GM18858 (cell line): Measurements from ENCODE around the gene PVALEF.
"Not testable (repeated sequence)": the region's sequence is repeated elsewhere in the genome, so short reads cannot be mapped to it uniquely, and the experiment has no call there.

Experiments used
- ATAC-seq: cut with Tn5 transposase; IDR thresholded peaks from one replicate; pipeline ENCODE4 v1.9.1; 2021; ENCODE audit not compliant: unreplicated experiment

PVALEF gene

GRCh38 chr17:81143200-81143527 lies 22.1 kb upstream of the PVALEF start:
- ATAC-seq = no peak

GRCh38 chr17:81143717-81144422 lies 21.4 kb upstream of the PVALEF start:
- no peak for ATAC-seq

GRCh38 chr17:81144423-81144781 lies 20.9 kb upstream of the PVALEF start:
- ATAC-seq = no peak

DNA sequence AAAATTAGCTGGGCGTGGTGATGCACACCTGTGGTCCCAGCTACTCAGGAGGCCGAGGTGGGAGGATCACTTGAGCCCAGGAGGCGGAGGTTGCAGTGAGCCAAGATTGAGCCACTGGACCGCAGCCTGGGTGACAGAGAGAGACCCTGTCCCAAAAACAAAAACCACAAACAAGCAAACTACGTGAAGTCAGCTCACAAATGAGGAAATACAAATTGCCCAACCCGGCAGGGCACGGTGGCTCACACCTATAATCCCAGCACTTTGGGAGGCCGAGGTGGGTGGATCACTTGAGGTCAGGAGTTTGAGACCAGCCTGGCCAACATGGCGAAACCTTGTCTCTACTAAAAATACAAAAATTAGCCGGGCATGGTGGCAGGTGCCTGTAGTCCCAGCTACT lies 19.1 kb upstream of the PVALEF start:
- ATAC-seq = not testable (repeated sequence)

DNA sequence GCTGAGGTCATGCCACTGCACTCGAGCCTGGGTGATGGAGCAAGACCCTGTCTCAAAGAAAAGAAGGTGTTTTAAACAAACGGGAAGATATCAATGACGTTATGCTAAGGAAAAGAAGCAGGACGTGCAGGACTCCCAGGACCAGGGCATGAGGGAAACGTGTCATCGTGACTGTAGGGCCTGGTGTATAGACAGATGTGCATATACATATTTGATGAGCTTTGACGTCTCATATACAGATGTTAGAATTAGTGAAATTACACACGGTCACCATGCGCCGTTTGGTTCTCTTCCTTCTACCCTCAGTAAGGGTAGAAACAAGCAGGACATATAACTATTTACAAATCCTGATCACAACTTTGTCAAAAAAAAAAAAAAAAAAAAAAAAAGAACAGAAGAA lies 17.6 kb upstream of the PVALEF start:
- ATAC-seq = no peak

DNA sequence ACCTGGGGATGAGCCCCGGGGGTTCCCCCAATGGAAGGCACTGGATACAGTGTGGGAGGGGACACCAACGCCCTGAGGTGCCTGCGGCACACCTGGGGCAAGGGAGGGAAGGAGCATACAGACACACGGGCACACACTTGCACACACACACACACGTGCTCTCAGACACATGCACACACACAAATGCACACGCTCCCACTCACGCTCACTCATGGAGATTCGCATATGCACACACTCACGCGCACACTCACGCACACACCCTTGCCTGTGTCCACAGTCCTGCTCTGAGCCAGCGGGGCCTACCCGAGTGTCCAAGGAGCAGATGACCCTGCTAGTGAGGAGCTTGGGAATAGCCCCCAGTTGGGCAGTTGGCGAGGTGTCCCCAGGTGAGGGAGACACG lies 16.7 kb upstream of the PVALEF start:
- no peak for ATAC-seq

- no peak for ATAC-seq
These were observed 16.2 kb upstream of the PVALEF start for GRCh38 chr17:81148986-81149533.

GRCh38 chr17:81150377-81151077 lies 14.8 kb upstream of the PVALEF start:
- ATAC-seq = no peak

DNA sequence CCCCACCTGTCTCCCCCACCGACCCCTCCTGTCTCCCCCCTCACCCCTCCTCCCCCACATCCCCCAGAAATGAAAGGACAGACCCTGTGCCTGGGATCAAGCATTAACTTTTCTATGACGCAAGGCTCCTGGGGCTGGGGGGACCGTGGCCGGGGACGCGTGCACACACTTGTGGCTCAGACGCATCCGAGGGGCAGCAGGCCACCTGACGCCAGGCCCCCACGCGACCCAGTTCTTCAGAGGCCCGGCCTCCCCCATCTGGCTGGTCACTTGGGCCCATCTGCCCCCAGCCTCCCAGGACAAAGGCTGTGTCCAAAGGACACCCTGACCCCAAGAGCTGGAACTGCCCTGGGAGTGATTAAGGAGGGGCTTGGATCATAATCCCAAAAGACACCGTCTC lies 14.0 kb upstream of the PVALEF start:
- no peak for ATAC-seq

DNA sequence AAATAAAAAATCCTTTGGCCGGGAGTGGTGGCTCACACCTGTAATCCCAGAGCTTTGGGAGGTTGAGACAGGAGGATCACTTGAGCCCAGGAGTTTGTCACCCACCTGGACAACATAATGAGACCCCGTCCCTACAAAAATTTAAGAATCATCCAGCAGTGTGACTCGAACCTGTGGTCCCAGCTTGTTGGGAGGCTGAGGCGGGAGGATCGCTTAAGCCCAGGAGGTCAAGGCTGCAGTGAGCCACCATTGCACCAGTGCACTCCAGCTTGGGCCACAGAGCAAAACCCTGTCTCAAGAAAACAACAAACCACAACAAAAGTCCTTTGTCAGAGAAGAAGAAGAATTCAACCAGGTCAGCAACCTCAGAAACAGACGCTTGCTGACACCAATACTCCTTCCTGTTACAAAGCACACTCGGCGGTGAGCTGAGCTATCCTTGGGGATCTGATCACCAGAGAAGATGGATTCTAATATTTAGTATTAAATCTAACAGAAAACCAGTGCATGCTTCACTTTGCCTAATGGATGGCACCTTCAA lies 12.9 kb upstream of the PVALEF start:
- no peak for ATAC-seq

GRCh38 chr17:81153340-81153803 lies 11.9 kb upstream of the PVALEF start:
- ATAC-seq = no peak

- ATAC-seq = not testable (repeated sequence)
These were observed 11.3 kb upstream of the PVALEF start for GRCh38 chr17:81154016-81154415.

DNA sequence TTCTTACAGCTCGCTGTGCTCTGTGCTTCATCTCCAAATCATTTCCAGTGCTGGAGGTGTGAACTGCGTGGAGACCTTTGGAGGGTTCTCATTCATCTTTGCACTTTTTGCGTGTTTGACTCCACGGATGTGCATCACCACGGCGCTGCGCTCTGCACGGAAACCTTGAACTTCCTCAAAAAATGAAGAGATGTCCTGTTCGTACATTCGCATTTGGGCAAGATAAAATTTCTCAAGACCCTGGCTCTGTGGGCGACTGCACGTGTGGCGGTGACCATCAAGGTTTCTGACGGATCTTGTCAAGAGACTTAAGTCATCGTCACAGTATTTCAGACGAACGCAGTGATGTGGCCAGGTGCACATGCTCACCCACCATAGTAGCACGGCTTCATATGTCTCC lies 10.3 kb upstream of the PVALEF start:
- no peak for ATAC-seq

DNA sequence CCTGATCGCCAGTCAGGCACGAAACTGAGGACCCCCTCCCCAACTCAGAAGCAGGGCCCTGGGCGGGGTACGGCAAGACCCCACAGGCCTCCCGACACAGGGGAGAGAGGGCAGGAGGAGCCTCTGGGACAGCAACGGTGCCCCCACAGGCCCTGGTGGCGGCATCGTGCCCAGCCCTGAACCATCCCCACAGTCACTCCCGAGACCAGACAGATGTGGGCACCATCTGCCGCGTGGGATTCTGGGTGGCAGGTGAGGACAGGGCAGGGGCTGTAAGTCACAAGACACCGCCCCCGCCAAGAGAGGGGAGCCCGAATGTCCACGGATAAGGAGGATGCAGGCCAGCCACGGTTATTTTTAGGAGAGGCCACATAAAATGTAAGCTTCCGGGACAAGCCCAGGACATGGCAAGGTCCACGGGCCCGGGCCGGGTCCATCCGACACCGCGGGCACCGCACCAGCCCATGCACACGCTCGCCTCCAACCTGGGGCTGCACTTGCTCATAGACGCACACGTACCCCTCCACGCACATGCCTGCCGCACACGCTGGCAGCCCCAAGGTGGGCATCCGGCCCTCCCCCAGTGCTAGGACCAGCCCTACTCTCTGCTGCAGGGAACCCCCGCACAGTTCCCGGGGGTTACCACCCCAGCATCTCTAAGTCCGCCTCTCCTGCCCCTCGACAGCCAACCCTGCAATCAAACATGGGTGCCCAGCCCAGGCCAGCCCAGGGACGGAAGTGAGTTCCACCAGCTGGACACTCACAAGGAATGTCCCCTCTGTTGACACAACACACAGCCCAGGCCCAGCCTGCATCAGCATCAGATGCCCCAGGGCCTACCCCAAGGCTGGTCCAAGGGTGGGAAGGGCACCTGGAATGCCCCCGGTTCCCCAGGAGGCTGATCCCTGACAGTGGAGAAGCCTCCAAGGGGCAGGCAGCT lies 8.2 kb upstream of the PVALEF start:
- ATAC-seq = no peak

DNA sequence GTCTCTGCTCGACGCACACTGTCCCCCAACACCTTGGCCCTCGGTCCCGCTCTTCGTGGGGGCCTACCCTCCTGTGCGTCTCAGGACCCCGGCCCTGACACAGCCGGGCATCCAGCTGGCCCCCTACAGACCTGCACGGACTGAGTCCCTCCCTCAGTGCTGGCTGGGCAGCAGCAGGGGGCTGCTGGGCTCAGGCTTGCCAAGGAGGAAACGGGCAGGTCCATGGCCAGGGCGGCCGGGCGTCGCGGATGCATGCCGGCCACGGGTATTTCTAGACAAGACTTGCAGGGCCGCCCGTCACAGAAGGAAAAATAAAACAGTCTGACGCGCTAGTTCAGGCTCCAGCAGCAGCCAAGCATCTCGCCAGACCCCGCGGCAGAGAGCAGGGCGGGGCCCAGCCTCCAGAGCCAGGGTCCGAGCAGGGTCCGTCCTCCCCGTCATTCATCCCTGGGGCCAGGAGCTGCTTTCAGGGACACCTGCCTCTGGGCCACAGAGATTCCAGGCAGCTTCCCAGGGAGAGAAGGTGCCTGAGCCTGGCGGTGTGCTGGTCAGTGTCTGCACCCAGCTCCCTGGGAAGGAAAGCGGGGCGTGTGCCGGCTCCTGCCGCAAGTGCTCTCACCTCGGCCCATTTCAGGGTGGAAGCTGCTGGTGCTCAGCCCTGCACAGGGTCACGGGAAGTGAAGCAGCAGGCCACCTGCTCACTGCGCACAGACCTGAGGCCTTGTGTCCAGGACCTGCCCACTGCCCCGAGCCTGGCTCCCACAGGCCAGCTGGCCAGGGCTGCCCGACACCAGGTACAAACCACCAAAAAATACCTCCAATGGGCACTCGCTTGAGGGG lies 7.2 kb upstream of the PVALEF start:
- ATAC-seq = no peak

- no peak for ATAC-seq
These were observed 6.4 kb upstream of the PVALEF start for GRCh38 chr17:81158688-81159590.

DNA sequence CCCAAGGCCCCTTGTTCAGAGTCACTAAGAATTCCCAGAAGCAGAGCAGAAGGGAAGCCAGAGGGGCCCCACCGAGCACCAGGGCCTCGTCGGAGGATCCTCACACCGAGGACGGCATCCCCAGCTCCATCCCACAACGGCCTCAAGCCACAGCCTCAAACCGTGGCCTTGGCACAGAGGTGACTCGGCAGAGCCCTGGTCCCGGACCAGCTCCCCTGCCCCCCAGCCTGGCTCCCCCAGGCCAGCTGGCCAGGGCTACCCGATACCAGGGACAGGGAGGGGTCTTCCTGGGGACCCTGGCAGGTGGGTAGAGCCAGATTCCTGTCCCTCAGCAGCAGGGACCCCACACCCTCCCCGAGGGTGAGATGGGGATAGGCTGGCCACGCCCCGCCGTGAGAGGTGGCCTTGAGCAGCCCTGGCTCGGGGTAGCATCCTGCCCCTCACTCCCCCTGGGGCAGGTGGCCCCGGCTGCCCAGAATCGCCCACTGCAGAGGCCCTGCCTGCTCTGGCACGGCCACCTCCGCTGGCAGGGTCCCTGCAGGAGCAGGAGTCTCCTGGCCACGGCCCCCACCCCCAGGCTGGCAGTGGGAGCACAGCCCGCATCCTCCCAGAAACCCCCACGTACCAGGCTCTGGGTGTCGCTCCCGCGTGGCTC lies 5.6 kb upstream of the PVALEF start:
- no peak for ATAC-seq

DNA sequence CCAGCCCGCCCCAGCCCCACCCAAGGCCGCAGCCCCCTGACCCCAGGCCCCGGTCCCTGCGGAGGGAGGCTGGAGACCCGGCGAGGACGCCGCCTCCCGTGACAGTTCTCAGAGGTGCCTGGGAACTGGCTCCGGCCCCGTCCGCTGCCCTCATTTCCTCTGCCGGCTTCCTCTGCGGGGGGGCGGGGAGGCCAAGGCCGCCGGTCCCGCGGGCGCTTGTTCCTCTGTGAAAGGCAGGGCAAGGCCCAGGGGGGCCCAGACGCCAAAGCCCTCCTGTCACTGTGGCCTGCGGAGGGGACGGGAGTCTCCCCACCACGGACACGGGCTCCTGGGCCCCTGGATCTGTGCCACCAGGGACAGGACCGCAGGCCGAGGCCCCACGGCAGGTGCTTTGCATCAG lies 5.0 kb upstream of the PVALEF start:
- ATAC-seq = no peak
